ENCODE data around the gene MOB3A. TPM values are rescaled to one million over a fixed set of nuclear protein-coding genes. Genes with fewer than 3 reads are reported as not detected.
"Not testable (repeated sequence)": the region's sequence is repeated elsewhere in the genome, so short reads cannot be mapped to it uniquely, and the experiment has no call there.

MOB3A gene
- total and polyA plus RNA-seq, 12 donors: 8.9 to 30.5 (median 15.7) TPM

DNA sequence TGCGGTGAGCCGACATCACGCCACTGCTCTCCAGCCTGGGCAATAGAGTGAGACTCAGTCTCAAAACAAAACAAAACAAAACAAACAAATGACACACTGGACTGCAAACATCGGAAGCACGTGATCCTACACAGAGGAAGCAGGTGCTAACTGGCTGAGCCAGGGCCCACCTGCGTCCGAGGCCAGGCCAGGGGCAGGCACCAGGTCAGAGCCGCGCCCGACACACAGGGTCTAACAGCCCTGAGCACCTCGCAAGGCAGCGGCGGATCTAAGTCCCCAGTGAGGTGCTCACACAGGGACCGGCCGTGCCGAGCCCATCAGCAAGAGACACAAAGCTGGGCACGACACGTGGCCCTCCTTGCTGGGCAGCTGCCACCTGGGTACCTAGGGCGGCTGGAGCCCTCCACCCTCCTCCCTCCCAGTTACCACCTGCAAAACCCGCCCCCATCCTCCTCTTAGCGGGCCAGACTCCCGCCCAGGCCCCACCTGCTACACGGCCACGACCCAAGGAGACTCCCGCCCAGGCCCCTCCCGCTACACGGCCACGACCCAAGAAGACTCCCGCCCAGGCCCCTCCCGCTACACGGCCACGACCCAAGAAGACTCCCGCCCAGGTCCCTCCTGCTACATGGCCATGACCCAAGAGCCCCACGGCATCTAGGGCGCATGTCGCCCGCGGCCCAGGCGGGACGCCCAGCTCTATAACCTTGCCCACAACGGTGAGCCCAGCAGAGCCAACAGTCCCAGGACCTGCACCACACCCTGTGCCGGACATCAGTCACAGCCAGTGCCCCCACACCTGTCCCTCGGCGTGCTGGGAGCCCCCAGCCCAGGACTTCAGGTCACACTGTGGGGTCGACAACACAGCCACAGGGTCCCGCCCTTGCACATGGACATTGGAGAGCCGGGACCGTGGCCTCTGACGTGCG lies 39.6 kb upstream of the MOB3A start:
- WGBS, 2 donors: 92 to 95% methylated on average over 50 of the region's 50 CpGs
- ATAC-seq (no peak), DNase-seq (no peak)
- intact Hi-C loops (cut with DNase I): no loop called here
- H3K4me1 ChIP-seq: peaks cover 3 to 32% (median 21%) of the 10 kb centered on the region in 9 donors
- no peaks in the 10 kb centered on the region for H3K27me3 ChIP-seq
- H3K27ac ChIP-seq: no peak overlapping the region
- TF ChIP-seq CTCF (IDR thresholded peaks at IDR 0.05): no peak
- no peak overlapping the region for H3K4me3 ChIP-seq
- no peaks in the 10 kb centered on the region for H3K9me3 ChIP-seq
- peaks cover 0 to 97% (median 30%) of the 10 kb centered on the region in 9 donors for H3K36me3 ChIP-seq

GRCh38 chr19:2132731-2133490 lies 36.8 kb upstream of the MOB3A start:
- Histone ChIP-seq H3K36me3 (peaks cover 0 to 93% (median 26%) of the 10 kb centered on the region in 9 donors), H3K4me1 (peaks cover 0 to 37% (median 21%) of the 10 kb centered on the region in 9 donors), H3K27me3 (no peaks in the 10 kb centered on the region), H3K9me3 (no peaks in the 10 kb centered on the region), H3K4me3 (no peak overlapping the region), H3K27ac (peak overlapping the region in 8 of 10 donors; percentile 7 to 67 (median 18))
- WGBS, 2 donors: 72 to 84% methylated on average over 19 of the region's 19 CpGs
- DNase-seq (peak in 1 of 2 donors; percentile 30), ATAC-seq (peak in 3 of 8 donors; percentile 14 to 63 (median 43))
- intact Hi-C loops (cut with DNase I): no loop called here
- no peak for TF ChIP-seq CTCF (IDR thresholded peaks at IDR 0.05)

GRCh38 chr19:2132191-2132590 lies 36.1 kb upstream of the MOB3A start:
- peaks cover 0 to 93% (median 23%) of the 10 kb centered on the region in 9 donors for H3K36me3 ChIP-seq
- no peaks in the 10 kb centered on the region for H3K27me3 ChIP-seq
- H3K4me3 ChIP-seq: no peak overlapping the region
- intact Hi-C loops (cut with DNase I): no loop called here
- DNase-seq (no peak), ATAC-seq (no peak)
- H3K4me1 ChIP-seq: peaks cover 0 to 36% (median 22%) of the 10 kb centered on the region in 9 donors
- TF ChIP-seq CTCF (IDR thresholded peaks at IDR 0.05): no peak
- H3K27ac ChIP-seq: peak overlapping the region in 5 of 10 donors; percentile 16 to 67 (median 48)
- H3K9me3 ChIP-seq: no peaks in the 10 kb centered on the region
- 92 to 93% methylated on average over 14 of the region's 14 CpGs for WGBS, 2 donors

GRCh38 chr19:2131012-2131975 lies 35.2 kb upstream of the MOB3A start:
- ATAC-seq; H3K4me3 ChIP-seq; H3K27me3 ChIP-seq; intact Hi-C loops (cut with DNase I); DNase-seq; H3K9me3 ChIP-seq: not testable (repeated sequence)
- WGBS, 2 donors: 91 to 94% methylated on average over 67 of the region's 67 CpGs
- peaks cover 0 to 42% (median 25%) of the 10 kb centered on the region in 9 donors for H3K4me1 ChIP-seq
- peaks cover 0 to 93% (median 25%) of the 10 kb centered on the region in 9 donors for H3K36me3 ChIP-seq
- H3K27ac ChIP-seq: peak overlapping the region in 2 of 10 donors; percentile 21 to 87

All from heart right ventricle (tissue), 16 donors.